Neuron (in vitro differentiated cells): ENCODE data around the gene EBLN2.

Source experiments
- H2AFZ ChIP-seq: one replicate; pipeline ENCODE4 v1.6.1; 2013; ENCODE audit warnings: low read depth, mild to moderate bottlenecking, inconsistent platforms, low read length, moderate library complexity
- H3K27me3 ChIP-seq: one replicate; pipeline ENCODE4 v1.6.1; 2013; ENCODE audit warnings: low read length; ENCODE audit not compliant: insufficient read depth
- H3K36me3 ChIP-seq: one replicate; pipeline ENCODE4 v1.6.1; 2013; ENCODE audit warnings: low read length; ENCODE audit not compliant: insufficient read depth
- H3K4me1 ChIP-seq: one replicate; pipeline ENCODE4 v1.6.1; 2013; ENCODE audit warnings: low read length; ENCODE audit not compliant: insufficient read depth
- H3K4me3 ChIP-seq: 2 replicates; pipeline ENCODE4 v1.5.1; 2013; ENCODE audit warnings: mild to moderate bottlenecking, low read length, moderate library complexity
- H3K9me3 ChIP-seq: one replicate; pipeline ENCODE4 v1.6.1; 2013; ENCODE audit warnings: low read length

The EBLN2 gene

DNA sequence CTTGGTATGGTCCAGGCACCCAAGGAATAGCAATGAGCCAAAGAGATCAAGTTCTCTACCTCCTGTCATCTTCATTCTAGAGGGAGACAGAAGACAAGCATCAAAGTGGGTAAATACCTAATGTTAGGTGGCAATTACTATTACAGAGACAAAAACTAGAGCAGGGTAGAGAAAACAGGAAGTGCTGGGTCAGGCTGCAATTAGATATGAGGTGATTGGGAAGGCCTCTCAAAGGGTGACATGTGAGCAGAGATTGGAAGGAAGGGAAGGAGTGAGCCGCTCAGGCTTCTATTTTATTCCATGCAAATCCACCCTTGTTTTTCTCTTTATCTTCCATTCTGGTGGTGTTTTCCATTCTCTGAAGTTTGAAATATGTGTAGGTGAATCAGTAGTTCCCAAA is 37.4 kb downstream of the EBLN2 start:
- H3K27me3 ChIP-seq, result peaks cover 3% of the 10 kb centered on the region
- H2AFZ ChIP-seq, result no peak overlapping the region
- H3K4me1 ChIP-seq, result no peaks in the 10 kb centered on the region
- H3K36me3 ChIP-seq, result no peaks in the 10 kb centered on the region
- no peak overlapping the region for H3K4me3 ChIP-seq
- no peaks in the 10 kb centered on the region for H3K9me3 ChIP-seq

DNA sequence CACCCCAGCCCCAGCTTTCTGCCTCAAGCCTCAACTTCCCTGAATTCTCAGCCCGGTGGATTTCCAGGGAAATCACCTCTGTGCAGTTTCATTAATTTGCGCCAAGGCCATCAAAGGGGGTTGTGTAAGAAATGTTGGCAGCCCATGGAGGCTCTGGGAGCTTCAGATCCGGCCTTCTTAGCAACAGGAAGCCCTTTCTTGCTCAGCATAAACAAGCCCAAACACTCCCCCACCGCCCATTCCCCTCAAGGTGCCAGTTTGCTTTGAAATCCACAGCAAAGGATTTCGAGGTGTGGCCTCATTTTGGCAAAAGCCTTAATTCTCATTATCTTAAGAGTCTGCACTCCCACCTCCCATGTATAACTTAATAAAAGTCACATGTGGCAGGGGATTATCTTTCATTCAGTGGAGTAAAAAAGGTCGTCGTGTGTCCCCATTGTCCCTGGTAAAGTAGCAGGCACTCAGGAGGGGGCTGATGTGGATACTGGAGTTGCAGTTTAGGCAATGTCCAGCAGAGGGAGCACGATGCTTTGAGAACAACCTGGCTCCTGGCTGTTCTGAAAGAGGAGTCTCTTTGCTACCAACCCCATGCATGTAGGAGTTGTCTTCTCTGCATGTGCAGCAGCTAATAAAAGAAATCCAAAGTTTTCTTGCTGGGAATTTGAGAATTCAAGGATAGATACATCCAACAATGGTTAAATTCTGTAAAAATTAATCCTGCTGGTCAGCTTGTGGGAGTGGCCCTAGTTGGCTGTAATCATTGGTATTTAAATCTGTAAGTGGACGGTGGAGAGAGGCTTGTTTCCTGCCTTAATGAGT is 39.5 kb downstream of the EBLN2 start:
- Histone ChIP-seq H2AFZ (no peak overlapping the region), H3K36me3 (no peaks in the 10 kb centered on the region), H3K27me3 (no peaks in the 10 kb centered on the region), H3K9me3 (no peaks in the 10 kb centered on the region), H3K4me3 (no peak overlapping the region), H3K4me1 (no peaks in the 10 kb centered on the region)

GRCh38 chr3:73101881-73102280 is 40.4 kb downstream of the EBLN2 start:
- Histone ChIP-seq H3K36me3 (no peaks in the 10 kb centered on the region), H2AFZ (no peak overlapping the region)

GRCh38 chr3:73107215-73107614 is 45.8 kb downstream of the EBLN2 start:
- no peaks in the 10 kb centered on the region for H3K4me1 ChIP-seq

More at GRCh38 chr3:73101881-73102280, 40.4 kb downstream of the EBLN2 start:
- Histone ChIP-seq H3K27me3 (no peaks in the 10 kb centered on the region), H3K4me1 (no peaks in the 10 kb centered on the region), H3K4me3 (no peak overlapping the region), H3K9me3 (no peaks in the 10 kb centered on the region)

GRCh38 chr3:73107676-73108187 is 46.3 kb downstream of the EBLN2 start:
- H3K36me3 ChIP-seq, result no peaks in the 10 kb centered on the region
- H3K27me3 ChIP-seq, result no peaks in the 10 kb centered on the region
- H2AFZ ChIP-seq, result no peak overlapping the region
- H3K9me3 ChIP-seq, result no peaks in the 10 kb centered on the region
- no peaks in the 10 kb centered on the region for H3K4me1 ChIP-seq
- H3K4me3 ChIP-seq, result no peak overlapping the region

More at GRCh38 chr3:73107215-73107614, 45.8 kb downstream of the EBLN2 start:
- Histone ChIP-seq H3K27me3 (no peaks in the 10 kb centered on the region), H3K36me3 (no peaks in the 10 kb centered on the region), H3K9me3 (no peaks in the 10 kb centered on the region), H3K4me3 (no peak overlapping the region), H2AFZ (no peak overlapping the region)

DNA sequence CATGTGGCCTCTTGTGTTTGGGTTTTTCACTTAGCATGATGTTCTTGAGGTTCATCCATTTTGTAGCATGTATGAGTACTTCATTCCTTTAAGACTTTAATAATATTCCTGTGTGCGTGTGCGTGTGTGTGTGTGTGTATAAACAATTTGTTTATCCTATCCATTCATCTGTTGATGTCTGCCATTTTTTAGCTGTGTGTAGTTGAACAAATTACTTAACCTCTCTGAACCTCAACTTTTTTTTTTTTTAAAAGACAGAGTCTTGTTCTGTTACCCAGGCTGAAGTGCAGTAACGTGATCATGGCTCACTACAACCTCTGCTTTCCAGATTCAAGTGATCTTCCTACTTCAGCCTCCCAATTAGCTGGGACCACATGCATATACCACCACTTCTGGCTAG is 47.3 kb downstream of the EBLN2 start:
- Histone ChIP-seq H3K4me3 (no peak overlapping the region), H3K27me3 (no peaks in the 10 kb centered on the region), H3K9me3 (no peaks in the 10 kb centered on the region), H2AFZ (no peak overlapping the region), H3K4me1 (no peaks in the 10 kb centered on the region), H3K36me3 (no peaks in the 10 kb centered on the region)

DNA sequence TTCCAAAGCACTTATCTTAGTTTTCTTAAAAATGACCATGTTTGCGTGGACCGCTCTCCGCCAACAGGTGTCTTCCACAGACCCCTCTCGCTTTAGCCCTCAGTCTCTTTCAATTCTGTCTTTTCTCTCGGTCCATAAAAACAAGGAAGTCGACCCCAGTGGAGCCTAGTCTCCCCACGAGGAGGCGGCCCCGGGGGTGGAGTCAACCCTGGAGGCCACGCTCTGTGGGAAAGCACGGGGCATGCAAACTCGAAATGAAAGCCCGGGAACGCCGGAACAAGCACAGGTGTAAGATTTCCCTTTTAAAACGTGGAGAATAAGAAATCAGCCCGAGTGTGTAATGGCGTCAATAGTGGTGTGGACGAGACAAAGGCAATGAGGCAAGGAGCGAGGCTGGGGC is 49.1 kb downstream of the EBLN2 start:
- Histone ChIP-seq H3K36me3 (no peaks in the 10 kb centered on the region), H3K4me3 (no peak overlapping the region), H3K27me3 (no peaks in the 10 kb centered on the region), H3K9me3 (no peaks in the 10 kb centered on the region), H3K4me1 (no peaks in the 10 kb centered on the region), H2AFZ (no peak overlapping the region)
